Vagina (tissue), 2 donors: ENCODE results near the gene RHO.

ENCODE experiments used
- CTCF ChIP-seq, 3 experiments: fragments of 450-650 bp in 2 of 3; fragments of 200-600 bp in 1 of 3; sonication (generic) in 1 of 3; IDR thresholded peaks; one replicate each; pipeline ENCODE4 v1.5.1; 2017 to 2019; ENCODE audit warnings: antibody characterized with exemption in 3 of 3, mild to moderate bottlenecking in 2 of 3, moderate library complexity in 2 of 3
- POLR2AphosphoS5 ChIP-seq, 2 donors: sonication (generic); formaldehyde crosslinking; IDR thresholded peaks; one replicate each; pipeline ENCODE4 v1.9.0; 2017; ENCODE audit warnings: antibody characterized with exemption in 2 of 2, mild to moderate bottlenecking in 2 of 2, low read depth in 1 of 2; ENCODE audit not compliant: insufficient read depth in 1 of 2

GRCh38 chr3:129558081-129558771 is 29.8 kb downstream of the RHO start:
- TF ChIP-seq POLR2AphosphoS5 (IDR thresholded peaks at IDR 0.05; ENCODE audit: insufficient read depth in 1 of 2, low read depth in 1 of 2): no peak
- TF ChIP-seq CTCF (IDR thresholded peaks at IDR 0.05): no peak
